Breast epithelium (tissue), 3 donors: Measurements from ENCODE around the gene CASK.

ENCODE experiments used
- POLR2A ChIP-seq: fragments of 450-650 bp; IDR thresholded peaks from one replicate; pipeline ENCODE4 v1.6.1; 2016; ENCODE audit warnings: antibody characterized with exemption, mild to moderate bottlenecking, moderate library complexity
- TF ChIP-seq, protein P1 (sequence below), 3 donors: fragments of 450-650 bp; IDR thresholded peaks; one replicate each; pipeline ENCODE4 v1.5.1; 2016 to 2017; ENCODE audit warnings: antibody characterized with exemption in 3 of 3, mild to moderate bottlenecking in 3 of 3, moderate library complexity in 3 of 3

DNA sequence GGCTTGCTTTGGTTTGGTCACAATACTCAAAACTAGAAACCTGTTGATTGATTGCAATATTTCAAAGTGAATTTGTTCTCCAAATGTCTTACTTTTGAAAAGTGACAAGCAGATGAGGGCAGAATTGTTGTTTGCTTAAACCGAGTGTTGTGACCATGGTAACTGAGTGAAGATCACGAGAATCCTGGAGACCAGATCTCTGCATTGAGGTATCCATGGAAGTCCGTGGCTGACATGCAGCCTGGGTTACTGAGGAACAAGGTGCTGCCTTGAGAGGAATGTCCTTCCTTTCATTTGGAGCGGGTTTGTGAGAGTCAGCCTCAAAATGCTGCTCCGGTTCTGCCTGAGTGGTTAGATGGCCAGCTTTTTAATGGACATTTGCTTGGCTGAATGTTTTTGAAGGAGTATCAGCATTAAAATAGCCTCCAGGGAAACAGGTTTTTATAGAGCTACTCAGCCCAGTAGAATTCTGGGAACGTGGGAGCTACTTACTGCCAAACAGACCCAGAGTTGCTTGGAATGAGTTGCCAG, 444.9 kb downstream of the CASK start:
- TF ChIP-seq, protein P1, sequence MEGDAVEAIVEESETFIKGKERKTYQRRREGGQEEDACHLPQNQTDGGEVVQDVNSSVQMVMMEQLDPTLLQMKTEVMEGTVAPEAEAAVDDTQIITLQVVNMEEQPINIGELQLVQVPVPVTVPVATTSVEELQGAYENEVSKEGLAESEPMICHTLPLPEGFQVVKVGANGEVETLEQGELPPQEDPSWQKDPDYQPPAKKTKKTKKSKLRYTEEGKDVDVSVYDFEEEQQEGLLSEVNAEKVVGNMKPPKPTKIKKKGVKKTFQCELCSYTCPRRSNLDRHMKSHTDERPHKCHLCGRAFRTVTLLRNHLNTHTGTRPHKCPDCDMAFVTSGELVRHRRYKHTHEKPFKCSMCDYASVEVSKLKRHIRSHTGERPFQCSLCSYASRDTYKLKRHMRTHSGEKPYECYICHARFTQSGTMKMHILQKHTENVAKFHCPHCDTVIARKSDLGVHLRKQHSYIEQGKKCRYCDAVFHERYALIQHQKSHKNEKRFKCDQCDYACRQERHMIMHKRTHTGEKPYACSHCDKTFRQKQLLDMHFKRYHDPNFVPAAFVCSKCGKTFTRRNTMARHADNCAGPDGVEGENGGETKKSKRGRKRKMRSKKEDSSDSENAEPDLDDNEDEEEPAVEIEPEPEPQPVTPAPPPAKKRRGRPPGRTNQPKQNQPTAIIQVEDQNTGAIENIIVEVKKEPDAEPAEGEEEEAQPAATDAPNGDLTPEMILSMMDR (IDR thresholded peaks at IDR 0.05): no peak
- TF ChIP-seq POLR2A: no peak
